Measurements from ENCODE around the gene HOOK2. TPM values are rescaled to one million over a fixed set of nuclear protein-coding genes. Genes with fewer than 3 reads are reported as not detected.

HOOK2 gene
- polyA plus RNA-seq, 2 donors = 47.9 to 103 TPM

DNA sequence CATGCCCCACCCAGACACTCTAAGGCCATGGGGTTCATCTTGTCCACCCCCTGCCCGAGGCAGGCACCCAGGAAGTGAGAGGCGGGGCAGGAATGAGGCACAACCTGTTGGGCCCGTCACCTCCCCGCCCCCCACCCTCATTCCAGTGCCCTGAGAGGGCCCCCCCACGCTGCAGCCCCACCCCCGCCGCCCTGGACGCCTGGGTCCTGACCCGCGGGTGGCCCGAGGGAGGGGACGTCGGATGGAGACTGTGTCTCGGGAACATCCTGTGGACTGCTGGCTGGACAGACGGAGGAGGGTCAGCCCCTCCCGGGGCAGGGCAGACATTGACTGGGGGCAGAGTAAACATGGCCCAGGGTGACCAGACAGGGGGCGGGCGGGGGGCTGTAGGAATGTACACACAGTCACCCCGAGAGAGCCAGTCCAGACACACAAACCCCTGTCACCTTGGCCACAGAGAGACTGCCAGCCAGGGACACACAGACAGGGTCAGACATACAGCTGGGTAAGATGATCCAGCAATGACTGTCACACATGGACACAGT, 8.6 kb upstream of the HOOK2 start:
- Histone ChIP-seq H3K4me3 (ENCODE audit: low read depth in 1 of 2, low read length in 2 of 2) (peak overlapping the region; percentile 13 to 26), H3K27me3 (ENCODE audit: control insufficient read depth in 1 of 2, insufficient read depth in 2 of 2, low read length in 2 of 2) (no peaks in the 10 kb centered on the region), H3K4me1 (ENCODE audit: control insufficient read depth in 2 of 2, insufficient read depth in 2 of 2, low read length in 1 of 2) (peaks cover 7 to 36% of the 10 kb centered on the region in 2 donors), H3K27ac (ENCODE audit: low read depth in 2 of 2, low read length in 1 of 2) (peak overlapping the region; percentile 92 to 99), H3K9me3 (ENCODE audit: control insufficient read depth in 2 of 2, insufficient read depth in 1 of 2, low read depth in 1 of 2, low read length in 1 of 2) (no peaks in the 10 kb centered on the region), H3K36me3 (ENCODE audit: control insufficient read depth in 2 of 2, insufficient read depth in 2 of 2, low read length in 1 of 2) (no peaks in the 10 kb centered on the region)
- 11 to 18% methylated on average over 16 to 19 of the region's 19 CpGs for WGBS, 2 donors

DNA sequence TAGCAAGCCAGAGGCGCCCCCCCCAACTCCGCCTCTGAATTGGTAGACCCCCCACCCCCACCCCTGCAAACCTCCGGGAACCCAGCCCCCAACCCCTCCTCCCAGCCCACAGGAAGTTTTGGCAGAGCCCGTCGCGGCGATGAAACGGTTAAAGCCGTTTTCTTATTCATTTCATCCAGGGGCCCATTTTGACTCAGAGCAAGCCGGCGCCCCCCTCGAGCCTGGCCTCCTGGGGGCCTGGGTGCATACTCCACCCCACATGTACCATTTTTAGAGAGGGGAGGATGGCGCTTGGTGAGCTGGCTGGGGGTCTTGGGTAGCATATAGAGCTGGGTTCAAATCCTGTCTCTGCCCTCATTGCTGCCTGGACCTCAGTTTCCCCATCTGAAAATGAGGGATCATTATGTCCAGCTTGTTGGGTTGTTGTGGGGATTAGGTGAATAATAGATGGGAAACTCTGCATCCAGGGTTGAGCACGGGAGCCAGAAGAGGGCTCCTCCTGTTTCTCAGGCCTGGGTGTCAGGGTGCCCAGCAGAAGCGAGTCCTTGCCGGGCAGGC, 8.0 kb upstream of the HOOK2 start:
- peak overlapping the region; percentile 92 to 99 for H3K27ac ChIP-seq (ENCODE audit: low read depth in 2 of 2, low read length in 1 of 2)
- H3K36me3 ChIP-seq (ENCODE audit: control insufficient read depth in 2 of 2, insufficient read depth in 2 of 2, low read length in 1 of 2) = no peaks in the 10 kb centered on the region
- H3K4me1 ChIP-seq (ENCODE audit: control insufficient read depth in 2 of 2, insufficient read depth in 2 of 2, low read length in 1 of 2) = peaks cover 7 to 35% of the 10 kb centered on the region in 2 donors
- 6 to 11% methylated on average over 15 to 16 of the region's 16 CpGs for WGBS, 2 donors
- H3K27me3 ChIP-seq (ENCODE audit: control insufficient read depth in 1 of 2, insufficient read depth in 2 of 2, low read length in 2 of 2) = no peaks in the 10 kb centered on the region
- peak overlapping the region; percentile 46 to 57 for H3K4me3 ChIP-seq (ENCODE audit: low read depth in 1 of 2, low read length in 2 of 2)
- no peaks in the 10 kb centered on the region for H3K9me3 ChIP-seq (ENCODE audit: control insufficient read depth in 2 of 2, insufficient read depth in 1 of 2, low read depth in 1 of 2, low read length in 1 of 2)

GRCh38 chr19:12782424-12783290, 7.3 kb upstream of the HOOK2 start:
- H3K36me3 ChIP-seq (ENCODE audit: control insufficient read depth in 2 of 2, insufficient read depth in 2 of 2, low read length in 1 of 2) = no peaks in the 10 kb centered on the region
- no peaks in the 10 kb centered on the region for H3K27me3 ChIP-seq (ENCODE audit: control insufficient read depth in 1 of 2, insufficient read depth in 2 of 2, low read length in 2 of 2)
- no peaks in the 10 kb centered on the region for H3K9me3 ChIP-seq (ENCODE audit: control insufficient read depth in 2 of 2, insufficient read depth in 1 of 2, low read depth in 1 of 2, low read length in 1 of 2)
- peak overlapping the region; percentile 46 to 57 for H3K4me3 ChIP-seq (ENCODE audit: low read depth in 1 of 2, low read length in 2 of 2)
- H3K27ac ChIP-seq (ENCODE audit: low read depth in 2 of 2, low read length in 1 of 2) = peak overlapping the region; percentile 92 to 99
- WGBS, 2 donors = 1% methylated on average over 66 to 88 of the region's 88 CpGs
- H3K4me1 ChIP-seq (ENCODE audit: control insufficient read depth in 2 of 2, insufficient read depth in 2 of 2, low read length in 1 of 2) = peaks cover 7 to 34% of the 10 kb centered on the region in 2 donors

- H3K4me1 ChIP-seq (ENCODE audit: control insufficient read depth in 2 of 2, insufficient read depth in 2 of 2, low read length in 1 of 2) = peaks cover 7 to 34% of the 10 kb centered on the region in 2 donors
- H3K9me3 ChIP-seq (ENCODE audit: control insufficient read depth in 2 of 2, insufficient read depth in 1 of 2, low read depth in 1 of 2, low read length in 1 of 2) = no peaks in the 10 kb centered on the region
- H3K27me3 ChIP-seq (ENCODE audit: control insufficient read depth in 1 of 2, insufficient read depth in 2 of 2, low read length in 2 of 2) = no peaks in the 10 kb centered on the region
- H3K4me3 ChIP-seq (ENCODE audit: low read depth in 1 of 2, low read length in 2 of 2) = peak overlapping the region; percentile 46 to 57
- H3K36me3 ChIP-seq (ENCODE audit: control insufficient read depth in 2 of 2, insufficient read depth in 2 of 2, low read length in 1 of 2) = no peaks in the 10 kb centered on the region
- WGBS, 2 donors = 2% methylated on average over 12 of the region's 12 CpGs
- peak overlapping the region; percentile 92 to 99 for H3K27ac ChIP-seq (ENCODE audit: low read depth in 2 of 2, low read length in 1 of 2)
These were observed 6.7 kb upstream of the HOOK2 start for GRCh38 chr19:12782174-12782423.

DNA sequence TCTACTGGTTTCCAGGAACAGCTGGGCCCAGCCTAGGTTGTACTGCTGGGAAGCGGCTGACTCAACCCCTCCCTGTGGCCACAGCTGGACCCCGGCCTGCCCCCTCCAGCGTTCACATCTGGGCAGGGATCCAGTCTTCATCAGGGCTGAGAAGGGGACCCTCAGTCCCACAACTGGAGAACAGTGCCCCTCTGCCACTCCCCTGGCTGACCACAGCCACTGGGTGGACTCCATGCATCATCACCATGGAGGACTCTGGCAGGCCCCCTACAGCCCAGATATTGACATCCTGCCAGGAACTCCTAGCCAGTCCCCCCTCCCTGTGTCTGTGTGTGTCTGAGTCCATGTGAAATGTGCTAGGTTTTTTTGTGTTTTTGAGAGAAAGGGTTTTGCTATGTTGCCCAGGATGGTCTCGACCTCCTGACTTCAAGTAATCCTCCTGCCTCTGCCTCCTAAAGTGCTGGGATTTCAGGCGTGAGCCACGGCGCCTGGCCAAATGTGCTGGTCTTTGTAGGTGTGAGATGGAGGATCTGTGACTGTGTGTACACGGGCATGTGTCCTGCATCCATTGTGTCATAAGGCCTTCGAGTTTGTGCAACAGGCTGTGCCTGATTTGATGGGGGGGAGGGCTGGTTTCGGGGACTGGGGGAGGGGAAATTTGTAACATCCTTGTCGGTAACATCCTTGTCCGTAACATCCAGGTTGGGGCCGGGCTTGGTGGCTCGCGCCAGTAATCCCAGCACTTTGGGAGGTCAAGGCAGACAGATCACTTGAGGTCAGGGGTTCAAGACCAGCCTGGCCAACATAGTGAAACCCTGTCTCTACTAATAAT, 4.0 kb upstream of the HOOK2 start:
- peaks cover 7 to 24% of the 10 kb centered on the region in 2 donors for H3K4me1 ChIP-seq (ENCODE audit: control insufficient read depth in 2 of 2, insufficient read depth in 2 of 2, low read length in 1 of 2)

DNA sequence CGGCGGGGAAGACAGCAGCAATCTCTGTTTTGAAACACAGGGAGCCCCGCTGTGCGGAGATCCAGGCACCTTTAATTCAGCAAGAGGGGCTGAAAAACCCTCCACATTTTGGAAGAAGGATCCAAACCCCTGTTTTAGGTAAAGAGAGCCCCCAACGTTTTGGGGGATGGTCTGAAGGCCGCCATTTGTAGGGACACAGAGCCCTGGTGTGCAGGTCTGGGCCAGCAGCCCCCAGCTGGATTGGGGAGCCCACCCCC, 3.5 kb upstream of the HOOK2 start:
- Histone ChIP-seq H3K4me1 (ENCODE audit: control insufficient read depth in 2 of 2, insufficient read depth in 2 of 2, low read length in 1 of 2) (peaks cover 7 to 22% of the 10 kb centered on the region in 2 donors), H3K9me3 (ENCODE audit: control insufficient read depth in 2 of 2, insufficient read depth in 1 of 2, low read depth in 1 of 2, low read length in 1 of 2) (no peaks in the 10 kb centered on the region), H3K36me3 (ENCODE audit: control insufficient read depth in 2 of 2, insufficient read depth in 2 of 2, low read length in 1 of 2) (peaks cover 0 to 4% of the 10 kb centered on the region in 2 donors), H3K4me3 (ENCODE audit: low read depth in 1 of 2, low read length in 2 of 2) (peak overlapping the region; percentile 63 to 66), H3K27me3 (ENCODE audit: control insufficient read depth in 1 of 2, insufficient read depth in 2 of 2, low read length in 2 of 2) (no peaks in the 10 kb centered on the region), H3K27ac (ENCODE audit: low read depth in 2 of 2, low read length in 1 of 2) (peak overlapping the region; percentile 96 to 99)
- WGBS, 2 donors = 18 to 51% methylated on average over 6 of the region's 6 CpGs

More for the DNA sequence above, 4.0 kb upstream of the HOOK2 start:
- Histone ChIP-seq H3K9me3 (ENCODE audit: control insufficient read depth in 2 of 2, insufficient read depth in 1 of 2, low read depth in 1 of 2, low read length in 1 of 2) (no peaks in the 10 kb centered on the region), H3K27me3 (ENCODE audit: control insufficient read depth in 1 of 2, insufficient read depth in 2 of 2, low read length in 2 of 2) (no peaks in the 10 kb centered on the region), H3K36me3 (ENCODE audit: control insufficient read depth in 2 of 2, insufficient read depth in 2 of 2, low read length in 1 of 2) (peaks cover 0 to 2% of the 10 kb centered on the region in 2 donors), H3K27ac (ENCODE audit: low read depth in 2 of 2, low read length in 1 of 2) (peak overlapping the region; percentile 96 to 99), H3K4me3 (ENCODE audit: low read depth in 1 of 2, low read length in 2 of 2) (peak overlapping the region; percentile 63 to 66)
- WGBS, 2 donors = 53 to 63% methylated on average over 15 of the region's 15 CpGs

- WGBS, 2 donors = 1 to 2% methylated on average over 42 to 44 of the region's 44 CpGs
- H3K27ac ChIP-seq (ENCODE audit: low read depth in 2 of 2, low read length in 1 of 2) = peak overlapping the region; percentile 96 to 99
- peaks cover 5 to 17% of the 10 kb centered on the region in 2 donors for H3K4me1 ChIP-seq (ENCODE audit: control insufficient read depth in 2 of 2, insufficient read depth in 2 of 2, low read length in 1 of 2)
- H3K4me3 ChIP-seq (ENCODE audit: low read depth in 1 of 2, low read length in 2 of 2) = peak overlapping the region; percentile 63 to 66
- H3K27me3 ChIP-seq (ENCODE audit: control insufficient read depth in 1 of 2, insufficient read depth in 2 of 2, low read length in 2 of 2) = no peaks in the 10 kb centered on the region
- H3K36me3 ChIP-seq (ENCODE audit: control insufficient read depth in 2 of 2, insufficient read depth in 2 of 2, low read length in 1 of 2) = peaks cover 0 to 4% of the 10 kb centered on the region in 2 donors
- no peaks in the 10 kb centered on the region for H3K9me3 ChIP-seq (ENCODE audit: control insufficient read depth in 2 of 2, insufficient read depth in 1 of 2, low read depth in 1 of 2, low read length in 1 of 2)
These were observed 2.9 kb upstream of the HOOK2 start for GRCh38 chr19:12778017-12778904.

DNA sequence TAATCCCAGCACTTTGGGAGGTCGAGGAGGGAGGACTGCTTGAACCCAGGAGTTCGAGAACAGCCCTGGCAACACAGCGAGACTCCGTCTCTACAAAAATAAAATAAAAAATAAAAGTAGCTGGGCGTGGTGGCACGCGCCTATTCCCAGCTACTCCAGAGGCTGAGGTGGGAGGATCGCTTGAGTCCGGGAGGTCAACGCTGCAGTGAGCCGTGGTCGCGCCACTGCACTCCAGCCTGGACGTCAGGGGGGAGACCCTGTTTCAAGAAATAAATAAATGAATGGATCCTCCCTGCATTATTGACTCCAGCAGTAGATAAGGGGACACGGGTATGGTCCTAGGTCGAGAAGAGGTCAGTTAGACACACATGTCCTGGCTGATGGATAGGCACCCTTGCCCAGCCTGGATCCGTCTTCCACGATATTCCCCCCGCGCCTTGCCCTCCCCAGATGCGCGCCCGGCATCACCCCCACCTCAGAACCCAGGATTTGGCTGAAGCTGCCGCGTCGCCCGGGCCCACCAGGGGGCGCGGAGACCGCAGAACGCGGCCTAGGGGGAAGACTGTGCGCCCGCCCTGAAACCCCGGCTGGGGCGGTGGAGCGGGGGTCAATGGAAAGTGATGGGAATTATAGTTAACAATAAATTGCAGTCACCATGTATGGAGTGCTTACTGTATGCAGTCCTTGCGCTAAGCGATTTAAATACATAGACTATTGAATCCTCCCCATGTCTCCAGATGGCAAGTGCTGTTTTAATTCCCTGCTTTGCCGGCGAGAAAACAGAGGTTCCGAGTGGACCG, 2.1 kb upstream of the HOOK2 start:
- Histone ChIP-seq H3K4me3 (ENCODE audit: low read depth in 1 of 2, low read length in 2 of 2) (peak overlapping the region; percentile 63 to 66), H3K36me3 (ENCODE audit: control insufficient read depth in 2 of 2, insufficient read depth in 2 of 2, low read length in 1 of 2) (peaks cover 0 to 4% of the 10 kb centered on the region in 2 donors), H3K9me3 (ENCODE audit: control insufficient read depth in 2 of 2, insufficient read depth in 1 of 2, low read depth in 1 of 2, low read length in 1 of 2) (no peaks in the 10 kb centered on the region), H3K4me1 (ENCODE audit: control insufficient read depth in 2 of 2, insufficient read depth in 2 of 2, low read length in 1 of 2) (peaks cover 0 to 17% of the 10 kb centered on the region in 2 donors), H3K27me3 (ENCODE audit: control insufficient read depth in 1 of 2, insufficient read depth in 2 of 2, low read length in 2 of 2) (no peaks in the 10 kb centered on the region), H3K27ac (ENCODE audit: low read depth in 2 of 2, low read length in 1 of 2) (peak overlapping the region; percentile 96 to 99)
- 5 to 8% methylated on average over 43 of the region's 43 CpGs for WGBS, 2 donors
